Measurements from ENCODE around the gene STXBP2. TPM values are rescaled to one million over a fixed set of nuclear protein-coding genes. Genes with fewer than 3 reads are reported as not detected.
A peak's percentile ranks its signal among the peaks of the same experiment; 100 is the strongest.

The STXBP2 gene
- total and polyA plus RNA-seq, 9 of the 15 experiments (the other 6 are each of a cell fraction or from before 2014, with no cell fraction given): 2.5 to 163 (median 71.3) TPM

- TF ChIP-seq CC2D1A (IDR thresholded peaks at IDR 0.05) (no peak), ZBTB8A (IDR thresholded peaks at IDR 0.05; ENCODE audit: partially characterized antibody) (no peak), ZNF274 (IDR thresholded peaks at IDR 0.05; ENCODE audit: borderline replicate concordance, low read depth, low read length) (no peak), CEBPB (tag; IDR thresholded peaks at IDR 0.05) (no peak), MLLT1 (IDR thresholded peaks at IDR 0.05) (no peak), ZNF318 (IDR thresholded peaks at IDR 0.05; ENCODE audit: borderline replicate concordance in 1 of 2, low read depth in 1 of 2) (no peak), ZNF23 (CRISPR knock-in tag; IDR thresholded peaks at IDR 0.05) (no peak), PML (IDR thresholded peaks at IDR 0.05; ENCODE audit: low read length) (peak; percentile 24; the same call in 1 of the 2 replicates), OTX1 (CRISPR knock-in tag; IDR thresholded peaks at IDR 0.05) (no peak), ZBTB7A (IDR thresholded peaks at IDR 0.05; ENCODE audit: borderline replicate concordance, control insufficient read depth, low read depth, low read length) (peak; percentile 67; the same call in 1 of the 2 replicates), ZZZ3 (IDR thresholded peaks at IDR 0.05) (no peak), RBM15 (IDR thresholded peaks at IDR 0.05; ENCODE audit: insufficient read depth, low read length) (no peak), TEAD4 (IDR thresholded peaks at IDR 0.05; ENCODE audit: low read length) (no peak), TEAD4 (CRISPR knock-in tag; IDR thresholded peaks at IDR 0.05; ENCODE audit: borderline replicate concordance) (no peak), POU5F1 (IDR thresholded peaks at IDR 0.05; ENCODE audit: borderline replicate concordance, low read depth, low read length, partially characterized antibody) (no peak), TRIM25 (IDR thresholded peaks at IDR 0.05; ENCODE audit: borderline replicate concordance) (no peak), ZSCAN29 (IDR thresholded peaks at IDR 0.05) (no peak)
Measured at GRCh38 chr19:7637374-7638256, 705 bp downstream of the STXBP2 start (continued).
